Activated CD8-positive, alpha-beta T cell treated with anti-CD3 and anti-CD28 coated beads for 36 hours (primary cell): Measurements from ENCODE around the gene GPX3. TPM values are rescaled to one million over a fixed set of nuclear protein-coding genes. Genes with fewer than 3 reads are reported as not detected.

Experiments used
- total RNA-seq, 2 experiments: library from RNA; stranded (reverse); gene quantifications; one replicate each; pipeline ENCODE4 v1.2.3, GENCODE V29; 2021

The GPX3 gene
- total RNA-seq, 2 experiments from 2014 or later = not detected

Other genes starting within 250 kb of the GPX3 start
- gene SMIM3, start 241.8 kb upstream of the GPX3 start, total RNA-seq = 1 to 10 TPM; 8.6 to 8.8 TPM
- gene IRGM, start 174.1 kb upstream of the GPX3 start, total RNA-seq = 1 to 10 TPM; 1.4 to 2.4 TPM
- 1 to 10 TPM; 1.1 to 1.2 TPM for gene ZNF300, start 115.6 kb upstream of the GPX3 start, total RNA-seq
- gene TNIP1, start 60.4 kb downstream of the GPX3 start, total RNA-seq = 100 to 1,000 TPM; 222 TPM
- gene ANXA6, start 137.2 kb downstream of the GPX3 start, total RNA-seq = 100 to 1,000 TPM; 328 to 336 TPM
- gene CCDC69, start 203.5 kb downstream of the GPX3 start, total RNA-seq = 10 to 100 TPM; 33.0 to 34.5 TPM
- gene GM2A, start 232.6 kb downstream of the GPX3 start, total RNA-seq = 10 to 100 TPM; 13.3 to 13.7 TPM